Amniotic stem cell (primary cell): ENCODE measurements around the gene MLH3.

Experiments used
- DNase-seq: peaks from one replicate; lab custom pipeline; 2025; lab: John Stamatoyannopoulos, UW

MLH3 gene

DNA sequence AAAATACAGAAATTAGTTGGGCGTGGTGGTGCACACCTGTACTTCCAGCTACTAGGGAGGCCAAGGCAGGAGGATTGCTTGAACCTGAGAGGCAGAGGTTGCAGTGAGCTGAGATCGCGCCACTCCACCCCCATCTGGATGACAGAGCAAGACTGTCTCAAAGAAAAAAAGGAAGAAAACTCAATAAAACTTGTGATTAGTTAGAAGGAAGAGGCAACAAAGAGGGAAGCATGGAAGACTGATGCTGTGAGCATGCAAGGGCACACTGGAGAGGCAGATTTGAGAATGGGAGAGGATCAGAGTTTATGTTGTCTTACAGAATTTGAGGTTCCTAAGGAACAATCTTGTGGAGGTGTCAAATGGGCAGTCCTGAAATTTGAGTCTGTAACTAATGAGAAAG, 15.4 kb upstream of the MLH3 start:
- no peak for DNase-seq

DNA sequence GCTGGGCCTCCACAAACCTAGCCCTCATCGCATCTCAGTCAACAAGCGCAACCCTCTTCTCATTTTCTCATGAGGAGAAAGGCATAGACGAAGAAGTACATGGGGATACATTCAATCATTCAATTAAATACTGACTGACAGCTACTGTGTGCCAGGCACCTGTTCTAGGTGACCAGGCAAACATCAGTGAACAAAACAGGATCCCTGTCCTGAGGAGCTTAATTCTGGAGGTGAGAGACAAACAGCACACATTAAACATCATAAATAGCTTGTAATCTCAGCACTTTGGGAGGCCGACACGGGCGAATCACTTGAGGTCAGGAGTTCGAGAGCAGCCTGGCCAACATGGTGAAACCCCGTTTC, 12.9 kb upstream of the MLH3 start:
- no peak for DNase-seq

GRCh38 chr14:75063491-75064204, 12.4 kb upstream of the MLH3 start, which contains the start of gene ACYP1:
Gene ACYP1 (minus strand): TSS chr14:75064024. CDS start chr14:75063553, 471 bp downstream.
- peak; percentile 68 for DNase-seq

DNA sequence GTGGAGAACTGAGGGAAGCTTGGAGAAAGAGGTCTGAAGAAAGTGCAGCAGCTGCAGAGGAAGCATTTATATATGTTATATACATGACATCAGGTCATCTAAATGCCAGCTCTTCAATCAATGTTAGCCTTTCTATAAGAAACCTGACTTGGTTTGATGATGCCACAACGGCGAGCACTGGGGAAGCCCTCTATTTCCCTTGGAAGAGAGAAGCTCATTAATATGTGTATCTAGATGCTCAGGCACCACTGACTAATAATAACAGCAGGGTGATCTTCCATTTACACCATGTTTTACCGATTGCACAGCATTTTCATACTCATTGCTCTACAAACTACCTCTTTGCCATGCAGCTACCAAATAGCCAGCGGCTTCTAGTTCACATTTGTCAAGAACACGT, 11.7 kb upstream of the MLH3 start:
- no peak for DNase-seq

GRCh38 chr14:75060420-75060819, 9.2 kb upstream of the MLH3 start:
- DNase-seq, result no peak

GRCh38 chr14:75059642-75060041, 8.4 kb upstream of the MLH3 start:
- DNase-seq, result no peak

DNA sequence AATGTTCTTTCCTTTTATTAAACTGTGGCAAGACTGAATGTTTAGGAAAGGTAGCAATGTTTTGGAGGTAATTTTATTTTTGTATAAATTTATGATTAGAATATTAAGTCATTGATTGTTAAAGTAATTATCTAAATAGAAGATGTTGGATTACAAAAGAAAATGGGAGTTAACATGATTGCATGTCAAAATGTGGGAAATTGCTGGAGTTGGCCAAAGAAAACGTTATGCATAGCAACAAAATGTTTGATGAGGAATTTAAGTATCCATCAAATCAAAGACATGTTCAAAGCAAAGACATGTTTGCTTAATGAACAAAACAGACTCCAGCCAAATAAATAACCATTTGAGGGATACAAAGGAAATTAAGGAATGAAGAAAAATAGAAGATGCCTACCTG, 3.2 kb upstream of the MLH3 start:
- DNase-seq, result no peak

DNA sequence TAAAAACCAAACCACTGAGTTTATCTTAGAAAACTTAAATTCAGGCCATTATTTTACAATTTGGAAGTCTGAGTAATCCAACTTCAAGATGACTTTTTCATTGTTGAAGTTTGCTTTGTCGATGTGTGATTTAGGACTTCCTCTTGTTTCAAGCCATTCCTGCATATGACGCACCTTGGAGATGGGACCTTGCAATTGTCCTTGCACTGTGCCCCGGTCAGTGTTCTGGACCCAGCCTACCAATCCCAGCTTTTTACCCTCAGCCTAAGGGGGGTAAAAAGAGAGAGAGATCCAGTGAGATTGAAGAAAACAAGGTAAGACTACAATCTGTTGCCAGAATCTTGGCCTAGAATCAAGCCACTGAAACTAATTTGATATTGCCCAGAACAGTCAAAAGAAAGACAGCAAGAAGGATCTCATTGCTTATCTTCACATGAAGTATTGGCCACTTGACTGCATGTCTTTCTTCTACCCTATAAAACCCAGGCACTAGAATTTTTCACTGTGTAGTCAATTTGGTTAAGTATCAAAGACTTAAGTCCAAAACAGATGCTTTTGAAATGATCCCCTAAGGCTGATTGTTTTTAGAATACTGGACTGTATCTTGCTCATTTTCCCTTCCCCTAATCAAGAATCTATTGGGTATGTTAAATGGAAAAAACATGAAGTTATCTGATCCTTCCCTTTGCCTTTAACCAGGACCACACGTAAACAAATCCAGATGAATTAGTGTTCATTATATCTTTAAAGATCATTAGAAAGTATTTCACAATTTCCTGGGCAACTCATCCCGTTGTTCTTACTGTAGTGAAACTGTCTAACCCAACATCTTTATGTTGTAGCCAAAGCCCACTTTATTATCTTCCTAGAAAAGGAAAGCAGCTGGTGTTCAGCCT, 2.4 kb upstream of the MLH3 start:
- no peak for DNase-seq

GRCh38 chr14:75051556-75051899, 261 bp upstream of the MLH3 start:
- DNase-seq, result no peak

DNA sequence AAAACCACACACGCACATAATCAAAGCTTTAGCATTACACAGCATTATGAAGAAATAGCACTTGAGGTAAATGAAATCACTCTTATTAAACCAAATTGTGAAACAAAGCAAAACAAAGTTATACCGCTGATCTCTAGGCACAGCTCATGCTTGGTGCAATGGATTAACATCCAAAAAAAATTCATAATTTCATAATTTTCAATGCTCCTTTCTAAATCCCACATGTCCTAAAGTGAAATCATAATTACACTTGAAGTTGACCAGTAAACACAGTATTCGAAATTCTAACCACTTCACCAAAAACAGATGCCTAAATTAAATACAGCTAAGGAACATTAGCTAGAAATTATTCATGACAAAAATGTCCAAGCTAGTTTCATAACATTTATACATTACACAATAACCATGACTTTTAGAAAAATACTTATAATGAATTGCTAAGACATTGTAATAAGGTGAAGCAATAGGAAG, 1.5 kb downstream of the MLH3 start:
- no peak for DNase-seq

- no peak for DNase-seq
These were observed 2.1 kb downstream of the MLH3 start for GRCh38 chr14:75049136-75049535.

DNA sequence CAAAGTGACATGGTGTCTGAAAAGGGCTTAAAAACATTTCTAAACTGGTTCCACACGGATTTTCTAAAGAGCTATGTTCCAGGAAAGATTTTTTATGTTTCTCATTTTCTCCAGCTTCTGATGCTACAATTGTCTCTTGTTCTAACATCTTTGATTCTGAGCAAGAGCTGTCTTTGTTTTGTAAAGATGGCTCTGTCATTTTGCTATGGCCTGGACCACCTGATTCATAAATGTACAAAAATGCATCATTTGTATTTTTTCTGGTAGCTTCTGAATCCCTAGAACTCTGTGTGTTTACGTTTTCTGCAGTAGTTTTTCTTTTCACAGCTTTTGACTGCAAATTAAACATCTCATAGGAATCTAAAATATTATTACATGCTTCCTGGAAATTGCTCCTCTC, 3.2 kb downstream of the MLH3 start:
- no peak for DNase-seq

DNA sequence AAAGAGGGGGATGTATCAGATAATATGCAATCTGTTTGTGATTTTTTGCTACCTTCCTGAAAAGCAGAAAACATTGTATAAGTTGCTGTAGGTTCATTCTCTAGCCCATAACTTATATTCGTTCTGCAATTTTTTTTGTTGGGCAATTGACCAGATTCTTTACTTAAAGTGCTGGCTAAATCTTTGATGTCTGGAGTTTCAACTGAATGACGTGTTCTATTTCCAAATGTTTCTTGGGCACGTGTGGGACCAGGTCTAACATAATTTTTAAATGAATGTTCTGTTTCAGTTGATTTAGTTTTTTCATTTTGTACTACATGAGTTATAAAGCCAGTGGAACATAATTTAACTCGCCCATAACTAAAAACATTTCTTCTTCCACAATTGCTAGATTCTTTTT, 3.8 kb downstream of the MLH3 start:
- DNase-seq, result no peak

- no peak for DNase-seq
These were observed 4.4 kb downstream of the MLH3 start for GRCh38 chr14:75046899-75047298.

- no peak for DNase-seq
These were observed 5.0 kb downstream of the MLH3 start for GRCh38 chr14:75046275-75046674.

DNA sequence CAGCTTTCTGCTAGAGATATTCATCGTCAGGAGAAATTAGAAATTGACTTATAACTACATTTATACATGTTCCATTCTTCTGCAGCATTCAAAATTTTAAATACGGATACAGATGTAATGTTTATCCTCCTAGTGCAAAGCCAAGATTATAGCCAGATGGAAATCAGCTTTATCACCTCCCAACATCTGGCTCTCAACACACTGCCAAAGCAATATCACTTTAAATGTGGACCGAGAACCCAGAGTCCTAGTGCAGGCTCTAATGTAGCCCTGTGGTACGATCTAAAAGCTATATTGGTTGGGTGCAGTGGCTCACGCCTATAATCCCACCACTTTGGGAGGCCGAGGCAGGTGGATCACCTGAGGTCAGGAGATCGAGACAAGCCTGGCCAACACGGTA, 6.5 kb downstream of the MLH3 start:
- no peak for DNase-seq

DNA sequence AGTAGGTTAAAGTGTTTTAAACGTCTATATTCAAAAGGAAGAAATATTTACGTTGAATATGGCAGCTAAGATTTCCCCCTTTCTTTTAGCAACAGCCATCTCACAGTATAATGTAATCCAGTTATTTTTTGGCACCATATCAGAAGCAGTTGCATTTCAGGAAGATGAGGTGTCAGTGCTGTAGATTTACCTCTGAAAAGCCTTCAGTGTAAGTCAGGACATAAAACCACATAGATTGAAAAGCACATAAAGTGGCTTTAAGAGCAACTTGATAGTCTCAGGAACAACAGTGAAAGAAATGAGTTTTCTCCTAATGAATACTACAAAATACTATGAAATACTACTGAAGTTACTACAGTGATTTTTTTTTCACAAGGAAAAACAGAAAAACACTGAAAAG, 6.9 kb downstream of the MLH3 start:
- no peak for DNase-seq

DNA sequence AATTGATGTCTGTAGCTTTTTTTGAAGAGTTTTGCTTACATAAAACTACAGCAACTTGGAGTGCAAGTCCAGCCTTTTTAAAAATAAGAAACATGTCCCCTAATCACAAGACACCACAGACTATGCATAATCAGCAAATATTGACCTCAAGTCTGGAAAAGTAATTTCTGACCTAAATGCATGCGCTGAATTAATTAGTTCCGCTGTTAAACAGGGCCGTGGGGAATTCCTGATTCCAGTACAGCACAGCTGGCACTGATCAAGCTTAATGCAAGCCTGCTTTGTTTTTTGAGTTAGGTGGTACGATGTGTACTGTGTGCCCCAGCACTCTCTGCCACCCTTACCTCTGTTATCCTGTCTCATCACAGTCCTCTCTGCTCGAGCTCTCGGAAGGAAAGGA, 9.2 kb downstream of the MLH3 start:
- no peak for DNase-seq

- DNase-seq, result no peak
These were observed 9.7 kb downstream of the MLH3 start for GRCh38 chr14:75041613-75042012.

- DNase-seq, result no peak
These were observed 10.3 kb downstream of the MLH3 start for GRCh38 chr14:75040959-75041358.

DNA sequence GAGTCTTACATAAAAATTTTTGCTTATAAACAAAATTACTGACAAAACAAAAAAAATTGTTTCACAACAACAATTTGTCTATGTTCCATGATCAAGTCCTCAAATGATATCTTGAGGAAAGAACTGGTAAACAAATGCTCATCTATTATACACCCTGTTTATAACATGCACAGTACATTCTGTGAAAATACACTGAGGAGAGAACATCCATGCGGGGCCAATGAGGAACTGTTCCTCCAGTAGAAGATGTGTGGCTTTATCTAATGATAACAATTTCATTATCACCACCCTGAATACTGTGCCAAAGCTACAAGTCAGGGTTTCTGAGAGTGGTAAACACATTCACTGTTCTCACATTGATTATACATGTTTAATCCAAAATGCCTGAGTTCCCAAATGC, 10.8 kb downstream of the MLH3 start:
- no peak for DNase-seq

- DNase-seq, result no peak
These were observed 18.3 kb downstream of the MLH3 start for GRCh38 chr14:75032939-75033338.

DNA sequence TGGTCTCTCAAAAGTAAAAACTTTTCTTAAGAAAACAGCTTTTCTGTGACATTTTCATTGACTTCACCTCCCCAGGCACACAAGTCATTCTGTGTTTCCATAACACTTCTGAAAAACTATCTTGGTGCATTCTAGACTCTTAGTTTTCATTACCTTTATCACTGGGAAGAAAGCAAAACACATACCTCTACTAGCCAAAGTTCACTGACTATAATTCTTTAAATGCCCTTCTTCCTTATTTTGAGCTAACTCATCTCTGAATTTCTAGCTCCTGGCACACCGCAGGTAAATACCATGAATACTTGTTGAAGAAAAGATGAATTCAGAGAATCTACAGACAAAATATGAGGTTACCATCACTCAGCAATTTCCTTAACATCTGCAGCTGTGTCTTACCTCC, 21.1 kb downstream of the MLH3 start:
- no peak for DNase-seq

- DNase-seq, result no peak
These were observed 25.4 kb downstream of the MLH3 start for GRCh38 chr14:75025876-75026275.
